ENCODE data around the gene CHCHD3. TPM values are rescaled to one million over a fixed set of nuclear protein-coding genes. Genes with fewer than 3 reads are reported as not detected.
A peak's percentile ranks its signal among the peaks of the same experiment; 100 is the strongest.

CHCHD3 gene
- 145 and 181 TPM in 2 replicates for total RNA-seq (2014; rRNA removed; shearing (Covaris generic))

- DNase-seq (ENCODE audit: low spot score) = peak; percentile 97
Observed at GRCh38 chr7:133081599-133082389, at the start of gene CHCHD3. Gene CHCHD3, minus strand, starts transcription at chr7:133082090. Its CDS starts 153 bp downstream, at chr7:133081937.

GRCh38 chr7:133130166-133130565, 48.3 kb upstream of the CHCHD3 start:
- DNase-seq (ENCODE audit: low spot score) = no peak

- no peak for DNase-seq (ENCODE audit: low spot score)
Observed at GRCh38 chr7:133126422-133126821, 44.5 kb upstream of the CHCHD3 start.

GRCh38 chr7:133124974-133125373, 43.1 kb upstream of the CHCHD3 start:
- DNase-seq (ENCODE audit: low spot score) = no peak

GRCh38 chr7:133121175-133121844, 39.4 kb upstream of the CHCHD3 start:
- DNase-seq (ENCODE audit: low spot score) = no peak

- no peak for DNase-seq (ENCODE audit: low spot score)
Observed at GRCh38 chr7:133119067-133119466, 37.2 kb upstream of the CHCHD3 start.

- DNase-seq (ENCODE audit: low spot score) = no peak
Observed at GRCh38 chr7:133118261-133118660, 36.4 kb upstream of the CHCHD3 start.

GRCh38 chr7:133117452-133117851, 35.6 kb upstream of the CHCHD3 start:
- DNase-seq (ENCODE audit: low spot score) = no peak

GRCh38 chr7:133115596-133115995, 33.7 kb upstream of the CHCHD3 start:
- no peak for DNase-seq (ENCODE audit: low spot score)

- DNase-seq (ENCODE audit: low spot score) = no peak
Observed at GRCh38 chr7:133114519-133114918, 32.6 kb upstream of the CHCHD3 start.

GRCh38 chr7:133112976-133113375, 31.1 kb upstream of the CHCHD3 start:
- DNase-seq (ENCODE audit: low spot score) = no peak

GRCh38 chr7:133112335-133112734, 30.4 kb upstream of the CHCHD3 start:
- no peak for DNase-seq (ENCODE audit: low spot score)

- no peak for DNase-seq (ENCODE audit: low spot score)
Observed at GRCh38 chr7:133110312-133110711, 28.4 kb upstream of the CHCHD3 start.

- DNase-seq (ENCODE audit: low spot score) = peak; percentile 38
Observed at GRCh38 chr7:133109816-133110215, 27.9 kb upstream of the CHCHD3 start.

GRCh38 chr7:133108023-133108422, 26.1 kb upstream of the CHCHD3 start:
- no peak for DNase-seq (ENCODE audit: low spot score)

- DNase-seq (ENCODE audit: low spot score) = no peak
Observed at GRCh38 chr7:133102276-133103060, 20.6 kb upstream of the CHCHD3 start.

- no peak for DNase-seq (ENCODE audit: low spot score)
Observed at GRCh38 chr7:133099633-133100286, 17.9 kb upstream of the CHCHD3 start.

- DNase-seq (ENCODE audit: low spot score) = no peak
Observed at GRCh38 chr7:133095119-133095671, 13.3 kb upstream of the CHCHD3 start.

- DNase-seq (ENCODE audit: low spot score) = no peak
Observed at GRCh38 chr7:133091943-133092464, 10.1 kb upstream of the CHCHD3 start.

GRCh38 chr7:133082390-133082766, 488 bp upstream of the CHCHD3 start:
- DNase-seq (ENCODE audit: low spot score) = no peak

- peak; percentile 1 for DNase-seq (ENCODE audit: low spot score)
Observed at GRCh38 chr7:133081119-133081598, 731 bp downstream of the CHCHD3 start.

All from A172 (cell line).